IMR-90 (cell line): ENCODE results near the gene FRMD1. TPM values are rescaled to one million over a fixed set of nuclear protein-coding genes. Genes with fewer than 3 reads are reported as not detected.

Source experiments
- ATAC-seq: fragments of 200-7000 bp; cut with Tn5 transposase; 2 replicates; pipeline ENCODE4 v1.9.1; 2020; ENCODE audit warnings: low read depth, mild to moderate bottlenecking, moderate library complexity
- BruUV-seq: library from RNA; stranded (reverse); fragments of 400-500 nt; replicated peaks from 2 replicates; lab custom pipeline; 2021; lab: Mats Ljungman, UMichigan
- CTCF ChIA-PET: fragments of 300-600 bp; formaldehyde crosslinking; extraction: SDS; loops from one replicate; lab custom pipeline; 2021; ENCODE audit warnings: antibody characterized with exemption; lab: Yijun Ruan, JAX
- POLR2A ChIA-PET: fragments of 300-600 bp; sonication (Branson Sonifier 250); formaldehyde crosslinking; loops from one replicate; lab custom pipeline; 2022; ENCODE audit warnings: antibody characterized with exemption; ENCODE audit not compliant: unreplicated experiment; lab: Charles Lee
- DNase-seq: peaks from one replicate; pipeline ENCODE4 v3.0.0; 2013
- H2AFZ ChIP-seq: replicated peaks from 2 replicates; pipeline ENCODE3; 2013; ENCODE audit warnings: low read length, mild to moderate bottlenecking; ENCODE audit not compliant: poor library complexity
- H2AK5ac ChIP-seq: 2 replicates; pipeline ENCODE4 v1.6.1; 2013; ENCODE audit warnings: low read depth, low read length, inconsistent platforms
- H2AK9ac ChIP-seq: replicated peaks from 2 replicates; pipeline ENCODE3; 2013; ENCODE audit warnings: mild to moderate bottlenecking, low read depth, low read length, moderate library complexity; ENCODE audit not compliant: poor library complexity
- H2BK120ac ChIP-seq: 2 replicates; pipeline ENCODE4 v1.6.1; 2013; ENCODE audit warnings: low read depth, low read length, inconsistent platforms
- H2BK15ac ChIP-seq: 3 replicates; pipeline ENCODE4 v1.6.1; 2013; ENCODE audit warnings: low read depth, low read length, inconsistent platforms
- H2BK20ac ChIP-seq: 2 replicates; pipeline ENCODE4 v1.6.1; 2013; ENCODE audit warnings: low read depth, mild to moderate bottlenecking, inconsistent platforms, low read length, moderate library complexity
- H2BK5ac ChIP-seq: 2 replicates; pipeline ENCODE4 v1.6.1; 2013; ENCODE audit warnings: mild to moderate bottlenecking, low read depth, low read length, inconsistent platforms; ENCODE audit not compliant: poor library complexity, severe bottlenecking
- H3K14ac ChIP-seq: replicated peaks from 2 replicates; pipeline ENCODE4 v1.6.1; 2013; ENCODE audit warnings: low read depth, low read length, inconsistent platforms
- H3K18ac ChIP-seq: 2 replicates; pipeline ENCODE4 v1.6.1; 2013; ENCODE audit warnings: low read depth, low read length, control low read depth
- H3K23ac ChIP-seq: 2 replicates; pipeline ENCODE4 v1.6.1; 2013; ENCODE audit warnings: low read depth, low read length, inconsistent platforms
- H3K27ac ChIP-seq: 2 replicates; pipeline ENCODE4 v1.5.1; 2013; ENCODE audit warnings: mild to moderate bottlenecking, control low read depth, low read length; ENCODE audit not compliant: insufficient read depth
- H3K27me3 ChIP-seq: 2 replicates; pipeline ENCODE4 v1.6.1; 2013; ENCODE audit warnings: low read length; ENCODE audit not compliant: control insufficient read depth, insufficient read depth
- H3K36me3 ChIP-seq: 2 replicates; pipeline ENCODE4 v1.6.1; 2013; ENCODE audit warnings: low read length, mixed read lengths; ENCODE audit not compliant: control insufficient read depth, insufficient read depth
- H3K4ac ChIP-seq: 2 replicates; pipeline ENCODE4 v1.6.1; 2013; ENCODE audit warnings: low read depth, low read length, inconsistent platforms
- H3K4me1 ChIP-seq: 2 replicates; pipeline ENCODE4 v1.6.1; 2013; ENCODE audit warnings: low read length, mixed read lengths; ENCODE audit not compliant: control insufficient read depth, insufficient read depth
- H3K4me2 ChIP-seq: 2 replicates; pipeline ENCODE4 v1.6.1; 2013; ENCODE audit warnings: low read depth, mild to moderate bottlenecking, control low read depth, low read length, moderate library complexity
- H3K4me3 ChIP-seq: 2 replicates; pipeline ENCODE4 v1.5.1; 2013; ENCODE audit warnings: low read depth, mild to moderate bottlenecking, control low read depth, low read length, moderate library complexity; ENCODE audit not compliant: insufficient read depth
- H3K56ac ChIP-seq: 2 replicates; pipeline ENCODE4 v1.6.1; 2013; ENCODE audit warnings: low read length, inconsistent platforms; ENCODE audit not compliant: insufficient read depth; ENCODE audit errors: extremely low read depth
- H3K79me1 ChIP-seq, 2 experiments: 2 replicates each; pipeline ENCODE4 v1.6.1; 2013; ENCODE audit warnings: low read length in 2 of 2, inconsistent platforms in 1 of 2, low read depth in 1 of 2
- H3K9ac ChIP-seq: 2 replicates; pipeline ENCODE4 v1.6.1; 2013; ENCODE audit warnings: low read depth, low read length, control low read depth
- H3K9me1 ChIP-seq: 2 replicates; pipeline ENCODE4 v1.6.1; 2013; ENCODE audit warnings: low read length, inconsistent platforms; ENCODE audit not compliant: insufficient read depth
- H3K9me3 ChIP-seq: 2 replicates; pipeline ENCODE4 v1.6.1; 2013; ENCODE audit warnings: low read length; ENCODE audit not compliant: control insufficient read depth, insufficient read depth
- H4K20me1 ChIP-seq: 2 replicates; pipeline ENCODE4 v1.6.1; 2013; ENCODE audit warnings: low read length, inconsistent platforms; ENCODE audit not compliant: insufficient read depth
- H4K5ac ChIP-seq: 2 replicates; pipeline ENCODE4 v1.6.1; 2013; ENCODE audit warnings: mild to moderate bottlenecking, low read depth, low read length, control low read depth
- H4K8ac ChIP-seq, 2 experiments: 2 replicates each; pipeline ENCODE4 v1.6.1; 2013; ENCODE audit warnings: low read depth in 2 of 2, low read length in 2 of 2, control low read depth in 1 of 2, inconsistent platforms in 1 of 2
- H4K91ac ChIP-seq: 2 replicates; pipeline ENCODE4 v1.6.1; 2013; ENCODE audit warnings: low read depth, low read length, inconsistent platforms; ENCODE audit not compliant: insufficient read depth
- CEBPB ChIP-seq: IDR thresholded peaks from 2 replicates; pipeline ENCODE4 v1.6.1; 2012; ENCODE audit warnings: low read depth, low read length, improper control_type of control experiment
- CHD1 ChIP-seq: IDR thresholded peaks from 2 replicates; pipeline ENCODE4 v1.6.1; 2012; ENCODE audit warnings: low read depth, low read length, improper control_type of control experiment
- FOS ChIP-seq: fragments of 150-350 bp; IDR thresholded peaks from 2 replicates; pipeline ENCODE4 v1.6.1; 2016; ENCODE audit warnings: low read depth, low read length
- MAFK ChIP-seq: IDR thresholded peaks from 2 replicates; pipeline ENCODE4 v1.6.1; 2012; ENCODE audit warnings: low read depth, low read length, improper control_type of control experiment
- MAZ ChIP-seq: IDR thresholded peaks from 2 replicates; pipeline ENCODE4 v1.6.1; 2012; ENCODE audit warnings: low read depth, mild to moderate bottlenecking, low read length, improper control_type of control experiment, moderate library complexity, borderline replicate concordance
- MXI1 ChIP-seq: IDR thresholded peaks from 2 replicates; pipeline ENCODE4 v1.6.1; 2012; ENCODE audit warnings: low read depth, mild to moderate bottlenecking, low read length, moderate library complexity, borderline replicate concordance
- NFE2L2 ChIP-seq: fragments of 150-350 bp; IDR thresholded peaks from 2 replicates; pipeline ENCODE4 v1.6.1; 2016; ENCODE audit warnings: low read depth, mild to moderate bottlenecking, low read length
- POLR2A ChIP-seq: IDR thresholded peaks from 2 replicates; pipeline ENCODE4 v1.6.1; 2012; ENCODE audit warnings: mild to moderate bottlenecking, low read depth, low read length
- RAD21 ChIP-seq: IDR thresholded peaks from 2 replicates; pipeline ENCODE4 v1.6.1; 2012; ENCODE audit warnings: low read length, improper control_type of control experiment
- RCOR1 ChIP-seq: IDR thresholded peaks from 2 replicates; pipeline ENCODE4 v1.6.1; 2012; ENCODE audit warnings: mild to moderate bottlenecking, low read length, improper control_type of control experiment; ENCODE audit not compliant: insufficient replicate concordance
- RFX5 ChIP-seq: IDR thresholded peaks from 2 replicates; pipeline ENCODE4 v1.8.0; 2012; ENCODE audit warnings: low read depth, mild to moderate bottlenecking, low read length, moderate library complexity
- SMC3 ChIP-seq: fragments of 150-350 bp; IDR thresholded peaks from 2 replicates; pipeline ENCODE4 v1.6.1; 2016; ENCODE audit warnings: low read depth, mild to moderate bottlenecking, antibody characterized with exemption, low read length, moderate library complexity
- WGBS, 2 experiments: methylation state at CpG; one replicate each; pipeline versions ENCODE4 v1.1.5 to v1.1.7; 2013; ENCODE audit warnings: missing lambda C conversion rate in 2 of 2; ENCODE audit not compliant: insufficient read length in 1 of 2; ENCODE audit errors: extremely low coverage in 2 of 2; 5-methylcytosine and 5-hydroxymethylcytosine counted together
- dilution Hi-C: fragments of 300-500 bp; cut with HindIII; formaldehyde crosslinking; loops from one replicate; pipeline ENCODE4 v1.14.3; 2018; ENCODE audit warnings: low sequenced_read_pairs; ENCODE audit not compliant: unreplicated experiment
- in situ Hi-C: fragments of 300-500 bp; cut with MboI; formaldehyde crosslinking; loops from 3 replicates; pipeline ENCODE4 v1.14.3; 2019; ENCODE audit warnings: low sequenced_read_pairs, inconsistent platforms, mixed read lengths
- intact Hi-C: fragments of 100-400 bp; cut with micrococcal nuclease; formaldehyde crosslinking; loops from 2 replicates; pipeline ENCODE4 v1.10.0; 2022
- polyA plus RNA-seq, 3 experiments: library from polyadenylated mRNA; depleted of rRNA; stranded (reverse); fragments of >200 nt; gene quantifications; 2 replicates each; pipeline ENCODE4 v1.2.3, GENCODE V29; 2012; ENCODE audit warnings: low replicate concordance in 1 of 3
- total RNA-seq: library from RNA; depleted of rRNA; stranded (reverse); fragments of >200 nt; gene quantifications from 2 replicates; pipeline ENCODE4 v1.2.3, GENCODE V29; 2012
- TF ChIP-seq, protein P1 (sequence below): fragments of 150-350 bp; IDR thresholded peaks from 2 replicates; pipeline ENCODE4 v1.6.1; 2016; ENCODE audit warnings: low read depth, mild to moderate bottlenecking, low read length, moderate library complexity, borderline replicate concordance
- TF ChIP-seq, protein P2 (sequence below): fragments of 150-350 bp; IDR thresholded peaks from 2 replicates; pipeline ENCODE4 v1.6.1; 2017; ENCODE audit warnings: mild to moderate bottlenecking, antibody characterized with exemption, low read length, low read depth

FRMD1 gene
- total and polyA plus RNA-seq, 2 of the 4 experiments (the other 2 are of a cell fraction), result not detected

DNA sequence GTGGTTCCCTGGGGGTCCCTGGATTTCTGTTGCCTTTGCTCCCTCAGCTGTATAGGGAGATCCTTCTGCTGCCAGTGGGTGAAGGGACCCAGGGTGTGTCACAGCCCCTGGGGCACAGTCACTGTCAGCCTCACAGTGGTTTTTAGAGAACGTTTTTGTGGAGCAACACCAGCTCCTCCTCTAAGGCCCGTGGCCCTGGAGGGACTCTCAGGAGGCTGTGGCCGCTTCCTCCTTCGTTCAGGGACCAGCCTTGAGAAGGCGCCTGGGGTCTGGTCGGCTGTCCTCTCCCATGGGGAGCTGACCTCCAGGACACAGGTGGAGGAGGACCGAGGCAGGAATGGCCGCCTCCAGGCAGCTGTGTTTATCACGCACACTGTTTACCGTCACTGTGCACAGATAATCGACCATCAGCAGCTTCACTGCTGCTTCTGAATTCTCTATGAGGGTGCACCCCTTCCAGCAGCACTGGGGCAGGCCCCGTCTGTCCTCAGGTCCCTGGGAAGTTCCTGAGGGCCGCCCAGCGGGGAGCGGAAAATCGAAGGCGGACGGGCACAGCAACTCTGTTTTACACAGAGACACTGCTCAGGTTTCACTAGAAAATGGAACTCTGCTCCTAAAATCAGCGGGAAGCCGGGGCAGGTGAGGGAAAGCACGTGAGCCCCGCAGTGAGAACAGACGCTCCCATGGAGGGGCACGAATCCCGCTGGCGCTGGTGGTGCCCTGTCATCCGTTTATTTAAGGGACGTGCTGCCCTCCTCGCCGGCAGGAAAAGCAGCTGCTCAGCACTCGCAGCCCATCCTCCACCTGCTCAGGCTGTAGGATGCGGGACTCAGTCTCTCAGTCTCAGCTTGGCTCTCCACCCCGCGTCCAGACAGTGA, 10.4 kb upstream of the FRMD1 start:
- no peak overlapping the region; the same call in 1 of the 2 replicates for H3K18ac ChIP-seq
- H2BK5ac ChIP-seq, result no peak overlapping the region
- intact Hi-C loops (loop anchor here (2.0 kb wide), 2 partner anchors 43 to 83 kb away; no protein-coding TSS in a partner anchor), dilution Hi-C loops (no loop called here), in situ Hi-C loops (no loop called here)
- no peaks in the 10 kb centered on the region; the same call in 1 of the 2 replicates for H3K27me3 ChIP-seq
- H3K36me3 ChIP-seq, result no peaks in the 10 kb centered on the region
- no peak overlapping the region for H4K5ac ChIP-seq
- H4K8ac ChIP-seq, result no peak overlapping the region
- no peak overlapping the region for H3K23ac ChIP-seq
- no peak overlapping the region for H3K4me2 ChIP-seq
- H3K9me3 ChIP-seq, result no peaks in the 10 kb centered on the region
- POLR2A ChIA-PET, result no interaction called here
- ATAC-seq (no peak), DNase-seq (no peak)
- no peak overlapping the region for H4K91ac ChIP-seq
- no peak overlapping the region for H3K56ac ChIP-seq
- H3K4ac ChIP-seq, result no peak overlapping the region
- H2BK120ac ChIP-seq, result no peak overlapping the region
- no peak overlapping the region for H2AK5ac ChIP-seq
- WGBS, 2 experiments, result 73% methylated on average over 29 of the region's 34 CpGs; no CpG with 5 or more reads in 1 of the 2 experiments
- no peak overlapping the region for H2AK9ac ChIP-seq
- no peaks in the 10 kb centered on the region for H3K79me1 ChIP-seq
- BruUV-seq, result no TSS peak
- H3K27ac ChIP-seq, result no peak overlapping the region
- CTCF ChIA-PET, result interaction anchor here (1.0 kb wide), 1 partner anchor 13 kb away, joined by 3 read pairs; no protein-coding TSS in a partner anchor
- H4K20me1 ChIP-seq, result no peaks in the 10 kb centered on the region; the same call in 1 of the 2 replicates
- no peaks in the 10 kb centered on the region for H3K9me1 ChIP-seq
- H3K14ac ChIP-seq, result no peak overlapping the region
- H2AFZ ChIP-seq, result no peak overlapping the region
- no peak overlapping the region for H3K4me3 ChIP-seq
- no peak overlapping the region for H2BK20ac ChIP-seq
- H2BK15ac ChIP-seq, result no peak overlapping the region
- peaks cover 15% of the 10 kb centered on the region; the same call in 1 of the 2 replicates for H3K4me1 ChIP-seq
- no peak overlapping the region for H3K9ac ChIP-seq
- TF ChIP-seq POLR2A (no peak), MXI1 (no peak), CHD1 (no peak), MAFK (no peak), NFE2L2 (no peak), RFX5 (no peak), FOS (no peak), RCOR1 (no peak), SMC3 (no peak), MAZ (no peak), CEBPB (no peak), RAD21 (no peak)
- TF ChIP-seq, protein P1, sequence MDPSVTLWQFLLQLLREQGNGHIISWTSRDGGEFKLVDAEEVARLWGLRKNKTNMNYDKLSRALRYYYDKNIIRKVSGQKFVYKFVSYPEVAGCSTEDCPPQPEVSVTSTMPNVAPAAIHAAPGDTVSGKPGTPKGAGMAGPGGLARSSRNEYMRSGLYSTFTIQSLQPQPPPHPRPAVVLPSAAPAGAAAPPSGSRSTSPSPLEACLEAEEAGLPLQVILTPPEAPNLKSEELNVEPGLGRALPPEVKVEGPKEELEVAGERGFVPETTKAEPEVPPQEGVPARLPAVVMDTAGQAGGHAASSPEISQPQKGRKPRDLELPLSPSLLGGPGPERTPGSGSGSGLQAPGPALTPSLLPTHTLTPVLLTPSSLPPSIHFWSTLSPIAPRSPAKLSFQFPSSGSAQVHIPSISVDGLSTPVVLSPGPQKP, result no peak
- TF ChIP-seq, protein P2, sequence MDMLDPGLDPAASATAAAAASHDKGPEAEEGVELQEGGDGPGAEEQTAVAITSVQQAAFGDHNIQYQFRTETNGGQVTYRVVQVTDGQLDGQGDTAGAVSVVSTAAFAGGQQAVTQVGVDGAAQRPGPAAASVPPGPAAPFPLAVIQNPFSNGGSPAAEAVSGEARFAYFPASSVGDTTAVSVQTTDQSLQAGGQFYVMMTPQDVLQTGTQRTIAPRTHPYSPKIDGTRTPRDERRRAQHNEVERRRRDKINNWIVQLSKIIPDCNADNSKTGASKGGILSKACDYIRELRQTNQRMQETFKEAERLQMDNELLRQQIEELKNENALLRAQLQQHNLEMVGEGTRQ, result no peak
